GM08714 (cell line): ENCODE data around the gene MBP.

ENCODE experiments used
- H3K4me3 ChIP-seq: fragments of 200-500 bp; sonication (Bioruptor generic); 2 replicates; pipeline ENCODE4 v1.5.1; 2014; ENCODE audit warnings: mild to moderate bottlenecking, low read length, inconsistent platforms
- ZNF274 ChIP-seq: IDR thresholded peaks from 2 replicates; pipeline ENCODE4 v1.6.1; 2012; ENCODE audit warnings: mild to moderate bottlenecking, low read depth, low read length

The MBP gene

DNA sequence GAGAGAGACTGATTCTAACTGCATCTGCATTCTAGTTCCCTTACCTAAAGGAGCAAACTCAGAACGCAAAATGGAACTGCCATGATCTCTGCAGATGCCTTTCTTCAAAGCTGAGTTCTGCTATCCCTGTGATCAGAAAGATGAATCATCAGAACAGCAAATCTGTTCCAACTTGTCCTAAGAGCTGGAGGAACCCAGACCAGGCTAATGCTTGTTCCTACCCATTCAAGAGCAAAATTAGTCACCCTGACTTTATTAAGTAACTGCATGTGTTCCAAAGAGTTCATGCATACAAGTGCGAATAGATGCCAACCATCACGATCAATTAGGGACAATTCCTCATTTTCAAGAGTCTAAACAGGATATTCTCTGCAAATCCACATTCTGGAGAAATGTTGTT lies 46.5 kb downstream of the MBP start:
- TF ChIP-seq ZNF274 = no peak
- H3K4me3 ChIP-seq = no peak overlapping the region

DNA sequence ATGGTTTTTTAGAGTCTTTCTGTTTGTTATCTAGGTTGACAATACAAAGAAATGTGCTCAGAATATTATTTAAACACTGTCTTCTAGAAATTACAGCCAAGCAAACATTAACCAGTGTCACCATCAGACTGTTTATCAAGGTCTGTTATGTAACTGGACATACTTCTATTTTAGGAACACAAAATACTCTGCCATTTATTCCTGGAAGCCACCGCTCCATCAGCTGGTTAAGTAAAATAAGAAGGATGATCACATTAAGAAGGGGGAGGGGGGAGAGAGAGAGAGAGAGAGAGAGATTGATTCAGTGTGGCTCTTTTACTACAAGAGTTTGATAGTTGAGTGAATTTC lies 47.9 kb downstream of the MBP start:
- no peak for TF ChIP-seq ZNF274
- H3K4me3 ChIP-seq = no peak overlapping the region

- no peak overlapping the region for H3K4me3 ChIP-seq
- TF ChIP-seq ZNF274 = no peak
Observed at GRCh38 chr18:77082316-77082955, 50.1 kb downstream of the MBP start.

GRCh38 chr18:77081390-77081778 lies 51.2 kb downstream of the MBP start:
- TF ChIP-seq ZNF274 = no peak

DNA sequence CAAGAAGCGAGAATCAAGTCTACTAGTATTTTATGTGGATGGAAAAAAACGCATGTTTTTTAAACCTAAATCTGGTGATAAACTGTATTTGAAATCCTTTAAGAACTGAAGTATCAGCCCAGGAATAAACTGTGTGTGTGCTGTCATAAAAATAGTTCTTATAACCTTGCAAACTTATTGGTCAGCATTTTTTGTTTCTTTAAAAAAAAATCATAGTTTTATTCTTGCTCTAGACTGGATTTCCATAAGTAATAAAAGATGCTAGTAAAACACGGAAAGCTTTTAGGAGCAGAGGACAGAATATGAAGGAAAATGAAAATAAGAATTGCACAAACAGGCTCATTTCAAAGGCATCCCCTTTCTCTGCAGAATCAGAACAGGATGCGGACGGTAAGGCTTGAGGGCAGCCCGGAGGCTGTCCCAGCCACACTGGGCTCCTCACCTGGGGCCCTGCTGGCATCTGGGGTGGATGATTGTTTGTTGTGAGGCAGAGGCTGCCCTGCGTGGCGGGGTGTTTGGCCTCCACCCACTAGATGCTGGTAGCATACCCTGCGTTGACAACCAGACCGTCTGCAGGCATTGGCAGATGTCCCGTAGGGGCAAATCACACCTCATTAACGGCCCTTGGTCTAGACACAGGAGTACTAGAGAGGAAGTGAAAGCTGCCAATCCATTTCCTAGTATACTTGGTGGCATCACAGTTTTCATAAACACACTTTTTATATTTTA lies 52.5 kb downstream of the MBP start:
- no peak for TF ChIP-seq ZNF274
- no peak overlapping the region for H3K4me3 ChIP-seq

More at GRCh38 chr18:77081390-77081778, 51.2 kb downstream of the MBP start:
- no peak overlapping the region for H3K4me3 ChIP-seq

DNA sequence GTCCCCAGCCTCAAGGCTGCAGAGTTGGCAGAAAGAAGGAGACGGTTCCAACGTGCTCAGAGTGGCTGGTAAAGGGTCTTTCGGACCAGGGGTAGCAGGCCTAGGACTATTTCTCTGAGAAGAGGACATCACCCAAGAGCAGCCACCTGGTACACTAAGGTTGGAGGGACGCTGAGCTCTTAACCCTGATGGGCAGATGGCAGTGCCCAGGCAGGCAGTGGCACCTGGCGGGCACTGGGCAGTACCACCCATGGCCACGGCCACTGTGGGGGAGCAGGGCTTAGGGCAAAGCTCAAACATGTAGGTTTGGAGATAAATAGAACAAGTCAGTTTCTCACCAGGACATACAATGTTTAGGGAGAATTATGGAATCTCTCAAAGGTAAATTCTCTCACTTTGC lies 53.5 kb downstream of the MBP start:
- no peak overlapping the region for H3K4me3 ChIP-seq
- TF ChIP-seq ZNF274 = no peak

DNA sequence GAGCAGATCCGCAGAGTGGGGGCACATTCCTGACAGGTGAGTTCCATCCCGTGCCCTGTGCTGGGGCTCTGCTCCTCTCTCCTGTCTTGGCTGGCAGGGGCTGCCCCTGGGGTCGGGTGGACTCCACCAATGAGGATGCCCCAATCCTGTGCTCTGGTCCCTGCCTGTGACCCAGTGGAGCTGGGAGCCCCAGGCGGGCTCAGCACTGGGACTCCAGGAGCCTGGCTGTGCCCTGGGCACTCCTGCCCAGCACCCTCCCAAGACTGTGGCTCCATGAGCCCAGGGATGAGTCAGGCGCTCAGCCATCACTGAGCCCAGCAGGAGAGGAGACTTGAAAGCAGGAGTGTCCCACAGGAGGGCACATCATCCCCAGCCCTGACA lies 53.9 kb downstream of the MBP start:
- H3K4me3 ChIP-seq = no peak overlapping the region
- TF ChIP-seq ZNF274 = no peak

- no peak overlapping the region for H3K4me3 ChIP-seq
Observed at GRCh38 chr18:77077941-77078689, 54.5 kb downstream of the MBP start.

GRCh38 chr18:77077401-77077800 lies 55.2 kb downstream of the MBP start:
- no peak overlapping the region for H3K4me3 ChIP-seq
- TF ChIP-seq ZNF274 = no peak

More at GRCh38 chr18:77077941-77078689, 54.5 kb downstream of the MBP start:
- TF ChIP-seq ZNF274 = no peak

GRCh38 chr18:77076111-77076510 lies 56.5 kb downstream of the MBP start:
- TF ChIP-seq ZNF274 = no peak
- H3K4me3 ChIP-seq = no peak overlapping the region

GRCh38 chr18:77074431-77074830 lies 58.2 kb downstream of the MBP start:
- TF ChIP-seq ZNF274 = no peak
- no peak overlapping the region for H3K4me3 ChIP-seq

GRCh38 chr18:77073336-77074093 lies 59.1 kb downstream of the MBP start:
- TF ChIP-seq ZNF274 = no peak
- H3K4me3 ChIP-seq = no peak overlapping the region

DNA sequence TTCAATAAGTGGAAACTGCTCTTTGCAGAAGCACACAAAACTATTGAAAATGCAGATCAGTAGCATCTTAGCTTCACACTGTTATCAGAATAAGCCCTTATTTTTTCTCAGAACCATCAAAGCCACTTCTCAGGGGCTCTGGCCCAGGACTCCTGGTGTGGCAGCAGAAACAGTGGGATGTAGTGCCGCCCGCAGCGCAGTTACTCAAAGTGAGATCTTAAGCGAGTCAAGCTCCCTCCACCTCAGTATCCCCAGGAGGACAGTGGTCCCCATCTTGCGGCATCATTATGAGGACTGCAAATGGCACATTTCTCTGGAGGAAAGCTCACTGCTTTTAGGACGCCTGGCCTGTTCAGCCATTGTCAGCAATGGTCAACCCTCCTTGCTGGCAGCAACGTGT lies 60.0 kb downstream of the MBP start:
- TF ChIP-seq ZNF274 = no peak
- H3K4me3 ChIP-seq = no peak overlapping the region

GRCh38 chr18:77071711-77072292 lies 60.8 kb downstream of the MBP start:
- no peak for TF ChIP-seq ZNF274
- H3K4me3 ChIP-seq = no peak overlapping the region

- TF ChIP-seq ZNF274 = no peak
- no peak overlapping the region for H3K4me3 ChIP-seq
Observed at GRCh38 chr18:77071061-77071460, 61.5 kb downstream of the MBP start.
